Measurements from ENCODE around the gene ATP1A2. TPM values are rescaled to one million over a fixed set of nuclear protein-coding genes. Genes with fewer than 3 reads are reported as not detected.

The ATP1A2 gene
- total RNA-seq, 1 donor from 2014 or later, result 8.2 TPM

- H3K36me3 Mint-ChIP-seq (ENCODE audit: unreplicated experiment), result no peaks in the 10 kb centered on the region
- peaks cover 16% of the 10 kb centered on the region for H3K27me3 Mint-ChIP-seq (ENCODE audit: unreplicated experiment)
- H3K4me3 Mint-ChIP-seq (ENCODE audit: unreplicated experiment), result no peak overlapping the region
- no peaks in the 10 kb centered on the region for H3K9me3 Mint-ChIP-seq (ENCODE audit: unreplicated experiment)
- peaks cover 15% of the 10 kb centered on the region for H3K4me1 Mint-ChIP-seq (ENCODE audit: unreplicated experiment)
- H3K27ac Mint-ChIP-seq (ENCODE audit: unreplicated experiment), result no peak overlapping the region
- TF ChIP-seq, protein P1, sequence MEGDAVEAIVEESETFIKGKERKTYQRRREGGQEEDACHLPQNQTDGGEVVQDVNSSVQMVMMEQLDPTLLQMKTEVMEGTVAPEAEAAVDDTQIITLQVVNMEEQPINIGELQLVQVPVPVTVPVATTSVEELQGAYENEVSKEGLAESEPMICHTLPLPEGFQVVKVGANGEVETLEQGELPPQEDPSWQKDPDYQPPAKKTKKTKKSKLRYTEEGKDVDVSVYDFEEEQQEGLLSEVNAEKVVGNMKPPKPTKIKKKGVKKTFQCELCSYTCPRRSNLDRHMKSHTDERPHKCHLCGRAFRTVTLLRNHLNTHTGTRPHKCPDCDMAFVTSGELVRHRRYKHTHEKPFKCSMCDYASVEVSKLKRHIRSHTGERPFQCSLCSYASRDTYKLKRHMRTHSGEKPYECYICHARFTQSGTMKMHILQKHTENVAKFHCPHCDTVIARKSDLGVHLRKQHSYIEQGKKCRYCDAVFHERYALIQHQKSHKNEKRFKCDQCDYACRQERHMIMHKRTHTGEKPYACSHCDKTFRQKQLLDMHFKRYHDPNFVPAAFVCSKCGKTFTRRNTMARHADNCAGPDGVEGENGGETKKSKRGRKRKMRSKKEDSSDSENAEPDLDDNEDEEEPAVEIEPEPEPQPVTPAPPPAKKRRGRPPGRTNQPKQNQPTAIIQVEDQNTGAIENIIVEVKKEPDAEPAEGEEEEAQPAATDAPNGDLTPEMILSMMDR (IDR thresholded peaks at IDR 0.05), result no peak
- no peak for DNase-seq (ENCODE audit: extremely low spot score, unreplicated experiment)
Observed at GRCh38 chr1:160127381-160127780, 11.8 kb downstream of the ATP1A2 start.

- H3K4me3 Mint-ChIP-seq (ENCODE audit: unreplicated experiment), result no peak overlapping the region
- no peak for DNase-seq (ENCODE audit: extremely low spot score, unreplicated experiment)
- TF ChIP-seq, protein P1 (IDR thresholded peaks at IDR 0.05), result no peak
- peaks cover 22% of the 10 kb centered on the region for H3K27me3 Mint-ChIP-seq (ENCODE audit: unreplicated experiment)
- H3K4me1 Mint-ChIP-seq (ENCODE audit: unreplicated experiment), result peaks cover 15% of the 10 kb centered on the region
- H3K27ac Mint-ChIP-seq (ENCODE audit: unreplicated experiment), result no peak overlapping the region
- no peaks in the 10 kb centered on the region for H3K9me3 Mint-ChIP-seq (ENCODE audit: unreplicated experiment)
- no peaks in the 10 kb centered on the region for H3K36me3 Mint-ChIP-seq (ENCODE audit: unreplicated experiment)
Observed at GRCh38 chr1:160127865-160128523, 12.4 kb downstream of the ATP1A2 start.

- Mint-ChIP-seq H3K27ac (ENCODE audit: unreplicated experiment) (no peak overlapping the region), H3K27me3 (ENCODE audit: unreplicated experiment) (peaks cover 29% of the 10 kb centered on the region), H3K36me3 (ENCODE audit: unreplicated experiment) (no peaks in the 10 kb centered on the region), H3K9me3 (ENCODE audit: unreplicated experiment) (no peaks in the 10 kb centered on the region), H3K4me1 (ENCODE audit: unreplicated experiment) (peaks cover 15% of the 10 kb centered on the region), H3K4me3 (ENCODE audit: unreplicated experiment) (no peak overlapping the region)
- TF ChIP-seq, protein P1 (IDR thresholded peaks at IDR 0.05), result no peak
- DNase-seq (ENCODE audit: extremely low spot score, unreplicated experiment), result no peak
Observed at GRCh38 chr1:160128636-160129035, 13.1 kb downstream of the ATP1A2 start.

GRCh38 chr1:160129046-160129445 lies 13.5 kb downstream of the ATP1A2 start:
- no peak overlapping the region for H3K4me3 Mint-ChIP-seq (ENCODE audit: unreplicated experiment)
- H3K27ac Mint-ChIP-seq (ENCODE audit: unreplicated experiment), result no peak overlapping the region
- H3K4me1 Mint-ChIP-seq (ENCODE audit: unreplicated experiment), result peaks cover 14% of the 10 kb centered on the region
- DNase-seq (ENCODE audit: extremely low spot score, unreplicated experiment), result no peak
- H3K9me3 Mint-ChIP-seq (ENCODE audit: unreplicated experiment), result no peaks in the 10 kb centered on the region
- H3K36me3 Mint-ChIP-seq (ENCODE audit: unreplicated experiment), result no peaks in the 10 kb centered on the region
- TF ChIP-seq, protein P1 (IDR thresholded peaks at IDR 0.05), result no peak
- peaks cover 31% of the 10 kb centered on the region for H3K27me3 Mint-ChIP-seq (ENCODE audit: unreplicated experiment)

GRCh38 chr1:160129558-160129957 lies 14.0 kb downstream of the ATP1A2 start:
- Mint-ChIP-seq H3K27ac (ENCODE audit: unreplicated experiment) (no peak overlapping the region), H3K9me3 (ENCODE audit: unreplicated experiment) (no peaks in the 10 kb centered on the region), H3K4me1 (ENCODE audit: unreplicated experiment) (peaks cover 10% of the 10 kb centered on the region), H3K36me3 (ENCODE audit: unreplicated experiment) (no peaks in the 10 kb centered on the region), H3K27me3 (ENCODE audit: unreplicated experiment) (peaks cover 31% of the 10 kb centered on the region), H3K4me3 (ENCODE audit: unreplicated experiment) (no peak overlapping the region)
- TF ChIP-seq, protein P1 (IDR thresholded peaks at IDR 0.05), result no peak
- DNase-seq (ENCODE audit: extremely low spot score, unreplicated experiment), result no peak
